ENCODE data around the gene IL17RE. TPM values are rescaled to one million over a fixed set of nuclear protein-coding genes. Genes with fewer than 3 reads are reported as not detected.
A peak's percentile ranks its signal among the peaks of the same experiment; 100 is the strongest.
"Not testable (repeated sequence)": the region's sequence is repeated elsewhere in the genome, so short reads cannot be mapped to it uniquely, and the experiment has no call there.

The IL17RE gene
- total RNA-seq, 1 donor from 2014 or later = 12.9 TPM

GRCh38 chr3:9879830-9880549 is 22.7 kb upstream of the IL17RE start, which contains the start of gene CIDEC:
CIDEC (minus strand) TSS chr3:9880253; CDS start chr3:9878486, 1,767 bp downstream.
- no peak for ATAC-seq

GRCh38 chr3:9881441-9881840 is 21.2 kb upstream of the IL17RE start:
- no peak for ATAC-seq

- no peak for ATAC-seq
Observed at GRCh38 chr3:9883706-9884554, 18.7 kb upstream of the IL17RE start.

GRCh38 chr3:9884555-9885165 is 18.0 kb upstream of the IL17RE start:
- ATAC-seq = peak; percentile 96

- no peak for ATAC-seq
Observed at GRCh38 chr3:9886328-9886727, 16.3 kb upstream of the IL17RE start.

GRCh38 chr3:9887480-9887879 is 15.2 kb upstream of the IL17RE start:
- no peak for ATAC-seq

- no peak for ATAC-seq
Observed at GRCh38 chr3:9888540-9888939, 14.1 kb upstream of the IL17RE start.

GRCh38 chr3:9889405-9889804 is 13.2 kb upstream of the IL17RE start:
- no peak for ATAC-seq

- peak; percentile 93 for ATAC-seq
Observed at GRCh38 chr3:9890249-9891071, 12.2 kb upstream of the IL17RE start, which contains the start of gene JAGN1. JAGN1 (plus strand) TSS chr3:9890610; CDS start chr3:9890723, 113 bp downstream.

GRCh38 chr3:9891072-9891622 is 11.5 kb upstream of the IL17RE start:
- no peak for ATAC-seq

- ATAC-seq = no peak
Observed at GRCh38 chr3:9893739-9894138, 8.9 kb upstream of the IL17RE start.

- ATAC-seq = not testable (repeated sequence)
Observed at GRCh38 chr3:9895715-9896114, 6.9 kb upstream of the IL17RE start.

GRCh38 chr3:9896755-9897407 is 5.8 kb upstream of the IL17RE start:
- ATAC-seq = not testable (repeated sequence)

GRCh38 chr3:9897408-9898372 is 5.0 kb upstream of the IL17RE start:
- peak; percentile 86 for ATAC-seq

- no peak for ATAC-seq
Observed at GRCh38 chr3:9898467-9899241, 4.0 kb upstream of the IL17RE start.

- ATAC-seq = no peak
Observed at GRCh38 chr3:9899289-9899791, 3.3 kb upstream of the IL17RE start.

GRCh38 chr3:9900965-9901415 is 1.7 kb upstream of the IL17RE start:
- not testable (repeated sequence) for ATAC-seq

- no peak for ATAC-seq
Observed at GRCh38 chr3:9901967-9902366, 681 bp upstream of the IL17RE start.

GRCh38 chr3:9903238-9903624 is 583 bp downstream of the IL17RE start:
- ATAC-seq = peak; percentile 14
